GM12878 (cell line): ENCODE data around the gene C19orf44.

Experiments
- BRCA1 ChIP-seq: IDR thresholded peaks from 2 replicates; pipeline ENCODE4 v1.6.1; 2011; ENCODE audit warnings: low read depth, low read length, improper control_type of control experiment
- CTCF ChIP-seq, 3 experiments: IDR thresholded peaks in 2 of 3; conservative IDR thresholded peaks in 1 of 3; 2 replicates each; pipeline ENCODE4 v1.5.1; 2011; ENCODE audit warnings: low read depth in 3 of 3, low read length in 3 of 3, mild to moderate bottlenecking in 3 of 3, control low read depth in 2 of 3, moderate library complexity in 2 of 3, inconsistent platforms in 1 of 3, mixed read lengths in 1 of 3; ENCODE audit not compliant: control insufficient read depth in 2 of 3, insufficient read depth in 1 of 3; ENCODE audit errors: extremely low read depth in 1 of 3
- EED ChIP-seq: sonication (generic); IDR thresholded peaks from 2 replicates; pipeline ENCODE4 v1.6.1; 2016; ENCODE audit warnings: antibody characterized with exemption, low read depth
- ETV6 ChIP-seq, 2 experiments: fragments of 450-650 bp in 1 of 2; IDR thresholded peaks in 1 of 2; conservative IDR thresholded peaks in 1 of 2; 2 replicates each; pipeline ENCODE4 v1.6.1; 2014; ENCODE audit warnings: antibody characterized with exemption in 1 of 2, borderline replicate concordance in 1 of 2, low read depth in 1 of 2, mild to moderate bottlenecking in 1 of 2, moderate library complexity in 1 of 2
- FOS ChIP-seq: IDR thresholded peaks from 3 replicates; pipeline ENCODE4 v1.6.1; 2011; ENCODE audit warnings: borderline replicate concordance; ENCODE audit not compliant: insufficient read length; ENCODE audit errors: extremely low read depth
- FOXM1 ChIP-seq: IDR thresholded peaks from 2 replicates; pipeline ENCODE4 v1.6.1; 2012; ENCODE audit warnings: low read depth, mild to moderate bottlenecking, inconsistent platforms, low read length, moderate library complexity
- JUND ChIP-seq: IDR thresholded peaks from 2 replicates; pipeline ENCODE4 v1.6.1; 2012; ENCODE audit warnings: low read depth, mild to moderate bottlenecking, low read length, improper control_type of control experiment, moderate library complexity
- RB1 ChIP-seq: fragments of 450-650 bp; formaldehyde crosslinking; IDR thresholded peaks from 2 replicates; pipeline ENCODE4 v1.6.1; 2017; ENCODE audit warnings: mild to moderate bottlenecking, borderline replicate concordance
- TAF1 ChIP-seq: IDR thresholded peaks from 2 replicates; pipeline ENCODE4 v1.6.1; 2011; ENCODE audit warnings: mild to moderate bottlenecking, low read depth, low read length, borderline replicate concordance
- TBL1XR1 ChIP-seq: IDR thresholded peaks from 2 replicates; pipeline ENCODE4 v1.6.1; 2012; ENCODE audit warnings: low read depth, low read length, improper control_type of control experiment
- YBX1 ChIP-seq: fragments of 450-650 bp; IDR thresholded peaks from 2 replicates; pipeline ENCODE4 v1.6.1; 2016; ENCODE audit warnings: antibody characterized with exemption
- YY1 ChIP-seq: IDR thresholded peaks from 2 replicates; pipeline ENCODE4 v1.6.1; 2011; ENCODE audit warnings: low read depth, mild to moderate bottlenecking, low read length
- ZSCAN29 ChIP-seq: fragments of 450-650 bp; IDR thresholded peaks from 2 replicates; pipeline ENCODE4 v1.6.1; 2017; ENCODE audit warnings: mild to moderate bottlenecking, moderate library complexity
- TF ChIP-seq, protein P1 (sequence below): fragments of 450-650 bp; IDR thresholded peaks from 2 replicates; pipeline ENCODE4 v1.6.1; 2017; ENCODE audit warnings: mild to moderate bottlenecking, moderate library complexity

DNA sequence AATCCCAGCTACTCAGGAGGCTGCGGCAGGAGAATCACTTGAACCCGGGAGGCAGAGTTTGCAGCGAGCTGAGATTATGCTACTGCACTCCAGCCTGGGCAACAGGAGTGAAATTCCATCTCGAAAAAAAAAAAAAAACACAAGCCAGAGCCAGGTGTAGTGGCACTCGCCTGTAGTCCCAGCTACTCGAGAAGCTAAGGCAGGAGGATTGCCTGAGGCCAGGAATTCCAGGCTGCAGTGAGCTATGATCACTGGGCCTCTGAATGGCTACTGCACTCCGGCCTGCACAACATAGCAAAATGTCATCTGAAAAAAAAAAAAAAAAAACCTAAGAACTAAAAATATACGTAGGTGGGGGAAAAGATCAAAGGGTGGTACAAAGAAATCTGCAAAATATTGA lies 43.9 kb upstream of the C19orf44 start:
- TF ChIP-seq CTCF (IDR thresholded peaks at IDR 0.05 in 2 of 3, conservative IDR thresholded peaks at IDR 0.05 in 1 of 3; ENCODE audit: control insufficient read depth in 2 of 3, extremely low read depth in 1 of 3, insufficient read depth in 1 of 3, low read depth in 3 of 3, low read length in 3 of 3): no peak
- TF ChIP-seq TAF1: no peak
- TF ChIP-seq FOS: no peak
- TF ChIP-seq BRCA1: no peak
- no peak for TF ChIP-seq YY1
- TF ChIP-seq YBX1: no peak
- TF ChIP-seq FOXM1: no peak
- no peak for TF ChIP-seq ETV6 (conservative IDR thresholded peaks at IDR 0.05 in 1 of 2, IDR thresholded peaks at IDR 0.05 in 1 of 2; ENCODE audit: borderline replicate concordance in 1 of 2, low read depth in 1 of 2)
- TF ChIP-seq JUND: no peak
- no peak for TF ChIP-seq TBL1XR1
- no peak for TF ChIP-seq ZSCAN29
- TF ChIP-seq, protein P1, sequence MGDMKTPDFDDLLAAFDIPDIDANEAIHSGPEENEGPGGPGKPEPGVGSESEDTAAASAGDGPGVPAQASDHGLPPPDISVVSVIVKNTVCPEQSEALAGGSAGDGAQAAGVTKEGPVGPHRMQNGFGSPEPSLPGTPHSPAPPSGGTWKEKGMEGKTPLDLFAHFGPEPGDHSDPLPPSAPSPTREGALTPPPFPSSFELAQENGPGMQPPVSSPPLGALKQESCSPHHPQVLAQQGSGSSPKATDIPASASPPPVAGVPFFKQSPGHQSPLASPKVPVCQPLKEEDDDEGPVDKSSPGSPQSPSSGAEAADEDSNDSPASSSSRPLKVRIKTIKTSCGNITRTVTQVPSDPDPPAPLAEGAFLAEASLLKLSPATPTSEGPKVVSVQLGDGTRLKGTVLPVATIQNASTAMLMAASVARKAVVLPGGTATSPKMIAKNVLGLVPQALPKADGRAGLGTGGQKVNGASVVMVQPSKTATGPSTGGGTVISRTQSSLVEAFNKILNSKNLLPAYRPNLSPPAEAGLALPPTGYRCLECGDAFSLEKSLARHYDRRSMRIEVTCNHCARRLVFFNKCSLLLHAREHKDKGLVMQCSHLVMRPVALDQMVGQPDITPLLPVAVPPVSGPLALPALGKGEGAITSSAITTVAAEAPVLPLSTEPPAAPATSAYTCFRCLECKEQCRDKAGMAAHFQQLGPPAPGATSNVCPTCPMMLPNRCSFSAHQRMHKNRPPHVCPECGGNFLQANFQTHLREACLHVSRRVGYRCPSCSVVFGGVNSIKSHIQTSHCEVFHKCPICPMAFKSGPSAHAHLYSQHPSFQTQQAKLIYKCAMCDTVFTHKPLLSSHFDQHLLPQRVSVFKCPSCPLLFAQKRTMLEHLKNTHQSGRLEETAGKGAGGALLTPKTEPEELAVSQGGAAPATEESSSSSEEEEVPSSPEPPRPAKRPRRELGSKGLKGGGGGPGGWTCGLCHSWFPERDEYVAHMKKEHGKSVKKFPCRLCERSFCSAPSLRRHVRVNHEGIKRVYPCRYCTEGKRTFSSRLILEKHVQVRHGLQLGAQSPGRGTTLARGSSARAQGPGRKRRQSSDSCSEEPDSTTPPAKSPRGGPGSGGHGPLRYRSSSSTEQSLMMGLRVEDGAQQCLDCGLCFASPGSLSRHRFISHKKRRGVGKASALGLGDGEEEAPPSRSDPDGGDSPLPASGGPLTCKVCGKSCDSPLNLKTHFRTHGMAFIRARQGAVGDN: no peak
- no peak for TF ChIP-seq RB1
- TF ChIP-seq EED: no peak
